T-helper 2 cell (primary cell): ENCODE results near the gene ASPDH.
A peak's percentile ranks its signal among the peaks of the same experiment; 100 is the strongest.

ENCODE experiments used
- DNase-seq, 5 experiments: peaks; one replicate each; pipeline versions ENCODE4 v3.0.0 to v3.0.0-alpha.2; 2012 to 2022

Gene ASPDH

GRCh38 chr19:50494186-50495019 lies 19.3 kb downstream of the ASPDH start:
- DNase-seq: no peak

DNA sequence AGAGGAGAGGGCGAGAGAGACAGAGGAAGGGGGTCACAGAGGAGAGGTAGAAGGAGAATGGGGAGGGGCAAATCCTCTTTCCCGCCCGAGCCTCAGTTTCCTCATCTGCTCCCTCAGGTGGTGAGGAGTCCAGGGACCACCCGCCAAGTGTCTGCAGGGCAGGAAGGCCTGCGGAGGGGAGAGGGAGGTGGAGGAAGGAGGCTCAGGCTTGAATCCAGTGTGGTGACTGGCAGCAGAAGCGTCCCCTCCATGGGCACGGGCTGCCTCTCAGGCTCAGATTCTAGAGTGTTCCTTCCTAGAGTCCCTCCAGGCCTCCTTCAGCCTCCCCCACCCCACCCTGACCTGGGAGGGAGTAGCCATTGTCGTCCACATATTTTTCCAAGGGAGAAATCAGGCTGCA lies 20.5 kb downstream of the ASPDH start:
- DNase-seq: no peak

- no peak for DNase-seq
These were observed 21.2 kb downstream of the ASPDH start for GRCh38 chr19:50492303-50493052.

DNA sequence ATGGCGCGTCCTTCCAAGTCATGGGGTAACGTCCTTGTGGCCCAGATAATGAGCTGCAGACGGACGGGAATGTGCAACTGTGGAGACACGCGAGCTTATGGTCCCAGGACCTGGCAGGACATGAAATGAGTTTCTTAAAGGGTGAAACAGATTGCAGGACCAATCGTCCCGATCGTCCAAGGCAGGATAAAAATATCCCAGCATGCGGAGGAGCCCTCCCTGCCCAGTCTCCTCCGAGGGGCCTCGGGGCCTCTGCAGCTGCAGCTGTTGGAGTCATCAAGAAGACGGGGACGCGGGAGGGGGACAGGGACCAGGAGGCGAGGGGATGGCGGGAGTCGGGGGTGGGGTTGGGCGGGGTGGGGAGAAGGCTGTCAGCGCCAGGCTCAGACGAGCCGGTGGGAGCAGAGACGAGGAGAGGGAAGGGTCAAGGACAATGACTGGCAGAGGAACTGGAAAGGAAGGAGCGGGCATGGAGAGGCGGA lies 22.7 kb downstream of the ASPDH start:
- no peak for DNase-seq

GRCh38 chr19:50490411-50490811 lies 23.3 kb downstream of the ASPDH start:
- DNase-seq: no peak

- no peak for DNase-seq
These were observed 24.2 kb downstream of the ASPDH start for GRCh38 chr19:50489461-50490011.

DNA sequence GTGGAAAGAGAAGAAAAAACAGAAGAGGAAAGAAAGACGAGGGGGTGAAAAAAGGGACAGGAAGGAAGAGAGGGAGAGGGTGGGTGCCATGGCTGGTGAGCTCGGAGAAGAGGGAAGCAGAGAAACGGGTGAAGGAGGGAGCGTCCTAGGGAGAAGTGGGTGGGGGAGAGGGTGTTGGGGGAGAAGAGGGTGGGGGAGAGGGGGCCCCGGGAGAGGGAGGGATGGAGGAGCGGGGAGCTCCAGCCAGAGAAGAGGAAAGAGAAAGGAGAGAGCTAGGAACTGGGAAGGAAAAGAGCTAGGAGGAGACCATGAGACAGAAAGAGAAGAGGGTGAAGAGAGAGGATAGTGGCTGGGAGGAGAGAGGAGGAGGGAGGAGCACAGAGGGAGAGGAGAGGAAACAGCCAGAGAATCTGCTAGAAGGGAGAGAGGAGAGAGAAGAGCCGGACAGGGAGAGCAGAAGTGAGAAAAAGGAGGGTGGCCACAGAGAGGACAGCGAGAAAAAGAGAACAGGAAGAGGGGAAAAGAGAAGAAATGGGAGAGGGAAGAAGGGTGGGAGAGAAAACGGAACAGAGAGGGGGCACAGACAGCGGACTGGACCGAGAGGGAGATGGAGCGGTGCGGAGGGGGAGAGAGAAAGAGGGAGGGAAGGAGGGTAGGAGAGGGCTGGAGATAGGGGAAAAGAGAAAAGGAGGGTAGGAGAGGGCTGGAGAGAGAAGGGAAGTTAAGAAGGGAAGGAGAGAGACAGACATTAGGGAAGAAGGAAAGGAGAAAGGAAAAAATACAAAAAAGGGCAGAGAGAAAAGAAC lies 25.1 kb downstream of the ASPDH start:
- no peak for DNase-seq

GRCh38 chr19:50486823-50487515 lies 26.7 kb downstream of the ASPDH start:
- DNase-seq: peak in 4 of 5 experiments; percentile 12 to 66 (median 52)

DNA sequence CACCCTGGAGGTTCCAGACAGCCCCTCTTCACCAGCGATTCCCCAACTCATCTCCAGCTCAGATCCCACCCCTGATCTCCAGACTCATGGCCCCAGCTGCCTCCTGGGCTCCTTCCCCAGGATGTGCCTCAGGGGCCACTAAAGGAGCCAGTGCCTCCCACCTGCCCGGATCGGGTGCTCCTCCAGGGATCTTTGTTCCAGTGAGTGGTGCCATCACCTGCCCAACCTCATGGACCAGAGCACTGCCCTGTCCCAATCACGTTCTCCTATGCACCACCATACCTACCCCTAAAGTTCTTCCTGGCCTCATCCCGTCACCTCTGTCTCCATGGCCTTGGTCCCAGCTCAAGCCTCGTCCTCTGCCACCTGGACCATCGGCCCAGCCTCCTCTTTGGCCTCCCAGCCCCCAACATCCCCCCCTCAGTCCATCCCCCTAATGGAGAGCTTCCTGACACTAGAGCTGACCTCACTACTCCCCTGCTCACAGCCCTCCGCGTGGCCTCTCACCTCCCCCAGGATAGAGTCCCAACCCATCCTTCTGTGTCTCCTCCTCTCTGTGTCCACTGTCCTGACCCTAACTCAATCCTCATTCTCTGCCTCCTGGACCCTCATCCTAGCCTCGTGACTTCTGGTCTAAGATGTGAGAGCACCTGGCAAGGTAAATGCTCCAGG lies 28.3 kb downstream of the ASPDH start:
- DNase-seq: no peak

DNA sequence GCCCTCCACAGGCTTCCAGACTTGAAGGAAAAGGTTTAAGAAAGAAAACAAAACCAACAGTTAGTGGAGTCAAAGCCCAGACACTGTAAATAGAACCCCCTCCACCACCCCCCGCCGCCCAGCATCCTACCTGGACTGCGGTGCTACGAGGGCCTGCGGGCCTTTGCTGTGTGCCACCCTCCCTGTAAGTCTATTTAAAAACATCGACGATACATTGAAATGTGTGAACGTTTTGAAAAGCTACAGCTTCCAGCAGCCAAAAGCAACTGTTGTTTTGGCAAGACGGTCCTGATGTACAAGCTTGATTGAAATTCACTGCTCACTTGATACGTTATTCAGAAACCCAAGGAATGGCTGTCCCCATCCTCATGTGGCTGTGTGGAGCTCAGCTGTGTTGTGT lies 30.8 kb downstream of the ASPDH start:
- DNase-seq: no peak

DNA sequence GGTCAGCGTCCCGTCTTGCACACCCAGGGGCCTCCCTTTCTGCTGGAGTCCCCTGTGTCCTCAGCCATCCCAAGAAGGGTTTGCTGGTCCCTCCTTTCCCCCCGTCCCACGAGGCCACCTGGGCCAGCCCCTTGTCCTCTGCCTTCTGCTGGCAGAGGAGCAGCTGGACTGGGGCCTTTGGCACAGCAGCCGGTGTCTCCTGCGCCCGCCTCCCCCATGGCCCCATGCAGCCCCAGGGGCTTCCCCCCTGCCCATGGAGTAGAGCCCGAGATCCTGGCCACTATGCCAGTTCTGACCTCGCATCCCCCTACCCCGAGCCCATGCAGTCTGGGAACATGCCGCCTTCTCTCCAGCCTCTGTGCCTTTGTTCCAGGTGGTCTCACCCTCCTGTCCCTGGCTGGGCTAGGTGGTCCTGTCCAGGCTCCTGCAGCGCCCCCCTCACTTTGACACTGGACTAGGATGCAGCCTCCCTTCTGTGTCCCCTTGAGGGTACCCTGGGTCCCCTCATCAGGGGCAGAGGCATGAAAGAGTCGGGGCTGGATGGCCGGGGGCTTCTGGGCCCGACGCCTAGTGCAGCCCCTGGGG lies 31.4 kb downstream of the ASPDH start:
- no peak for DNase-seq

GRCh38 chr19:50481351-50482149 lies 32.2 kb downstream of the ASPDH start:
- no peak for DNase-seq

DNA sequence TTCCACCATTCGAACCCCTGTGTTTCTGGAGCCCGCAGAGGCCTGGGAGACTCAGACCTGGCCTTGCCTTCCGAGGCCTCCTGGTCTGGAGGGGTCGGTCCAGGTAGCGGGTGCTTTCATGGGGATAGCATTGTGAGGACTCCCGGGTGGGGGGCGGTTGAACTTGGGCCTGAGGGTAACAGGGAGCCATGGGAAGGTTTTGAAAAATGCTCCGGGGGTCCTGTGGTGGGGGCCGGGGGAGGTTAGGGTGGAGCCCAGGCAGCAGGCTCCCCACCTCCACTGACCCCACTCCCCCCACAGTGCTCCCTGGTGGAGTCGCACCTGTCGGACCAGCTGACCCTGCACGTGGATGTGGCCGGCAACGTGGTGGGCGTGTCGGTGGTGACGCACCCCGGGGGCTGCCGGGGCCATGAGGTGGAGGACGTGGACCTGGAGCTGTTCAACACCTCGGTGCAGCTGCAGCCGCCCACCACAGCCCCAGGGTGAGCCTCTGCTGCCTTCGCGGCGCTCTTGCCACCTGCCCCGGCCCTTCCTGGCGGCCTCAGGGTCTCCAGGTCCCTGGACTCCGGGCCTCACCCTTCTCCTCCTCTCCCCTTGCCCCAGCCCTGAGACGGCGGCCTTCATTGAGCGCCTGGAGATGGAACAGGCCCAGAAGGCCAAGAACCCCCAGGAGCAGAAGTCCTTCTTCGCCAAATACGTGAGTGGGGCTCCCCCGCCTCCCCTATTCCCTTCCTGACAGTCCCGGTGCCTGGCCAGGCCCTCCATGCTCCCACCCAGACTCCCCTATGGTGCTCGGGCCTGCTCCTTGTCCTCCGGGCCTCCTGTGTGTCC lies 33.2 kb downstream of the ASPDH start:
- DNase-seq: no peak

GRCh38 chr19:50479761-50480251 lies 33.9 kb downstream of the ASPDH start:
- no peak for DNase-seq

DNA sequence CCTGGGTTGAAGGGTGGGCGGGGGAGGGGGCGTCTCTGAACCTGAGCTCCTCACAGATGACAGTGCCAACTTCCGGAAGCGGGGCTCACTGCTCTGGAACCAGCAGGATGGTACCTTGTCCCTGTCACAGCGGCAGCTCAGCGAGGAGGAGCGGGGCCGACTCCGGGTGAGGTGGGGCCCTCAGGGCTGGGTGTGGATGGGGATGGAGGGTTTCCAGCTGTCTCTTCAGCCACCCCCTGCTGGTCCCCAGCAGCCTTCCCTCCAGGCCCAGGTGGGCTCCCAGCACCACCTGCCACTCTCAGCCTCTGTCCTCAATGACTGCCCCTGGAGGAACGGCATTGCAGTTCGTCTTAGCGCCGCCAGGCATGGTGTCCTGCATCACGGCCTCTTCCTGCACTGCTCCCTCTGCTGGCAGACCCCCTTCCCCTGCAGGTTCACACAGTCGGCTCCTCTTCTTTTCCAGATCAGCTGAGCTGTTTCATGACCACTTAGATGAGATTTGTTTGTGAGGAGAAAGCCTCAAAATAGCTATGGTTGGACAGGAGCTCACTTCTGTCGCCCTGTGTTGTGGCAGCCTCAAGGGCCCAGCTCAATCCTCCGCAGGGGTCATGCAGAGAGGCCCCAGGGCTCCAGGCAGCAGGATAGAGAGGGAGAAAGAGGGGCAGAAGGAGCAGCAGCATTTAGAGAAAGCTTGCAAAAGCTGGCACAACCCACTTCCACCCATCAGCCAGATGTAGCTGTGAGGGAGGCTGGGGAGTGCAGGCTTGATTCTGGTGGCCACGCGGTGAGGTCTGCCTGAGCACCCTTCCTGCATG lies 34.6 kb downstream of the ASPDH start:
- no peak for DNase-seq

DNA sequence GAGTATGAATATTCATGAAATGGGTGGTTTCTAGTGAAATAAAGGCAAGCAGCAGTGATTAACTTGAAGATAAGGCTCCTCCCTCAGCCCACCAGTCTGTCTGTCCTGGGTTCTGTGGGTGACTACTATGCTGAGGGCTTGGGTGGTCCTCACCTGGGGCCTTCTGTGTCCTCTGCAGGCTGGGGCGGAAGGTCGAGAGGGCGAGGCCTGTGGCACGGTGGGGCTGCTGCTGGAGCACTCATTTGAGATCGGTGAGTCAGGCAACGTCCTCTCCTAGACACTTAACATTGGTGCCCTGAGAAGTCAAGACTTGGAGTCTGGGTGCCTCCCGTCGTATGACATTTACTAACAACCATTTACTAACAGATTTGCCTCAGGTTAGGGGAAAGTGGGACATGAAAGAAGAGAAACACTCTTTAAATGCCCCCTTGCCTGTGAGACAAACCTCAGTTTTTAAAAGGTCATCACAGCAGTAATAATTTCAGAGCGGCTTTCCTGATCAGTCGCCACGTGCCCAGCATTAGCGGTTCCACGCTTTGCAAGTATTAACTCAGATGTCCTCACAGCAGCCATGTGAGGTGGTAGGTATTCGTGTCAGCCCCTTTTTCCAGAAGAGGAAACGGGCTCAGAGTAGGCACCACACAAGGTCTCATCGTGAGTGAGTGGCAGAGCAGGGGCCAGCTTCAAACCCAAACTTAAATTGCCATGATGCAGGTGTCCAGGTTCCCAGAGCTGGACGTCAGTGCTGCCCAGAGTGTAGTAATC lies 35.8 kb downstream of the ASPDH start:
- no peak for DNase-seq

DNA sequence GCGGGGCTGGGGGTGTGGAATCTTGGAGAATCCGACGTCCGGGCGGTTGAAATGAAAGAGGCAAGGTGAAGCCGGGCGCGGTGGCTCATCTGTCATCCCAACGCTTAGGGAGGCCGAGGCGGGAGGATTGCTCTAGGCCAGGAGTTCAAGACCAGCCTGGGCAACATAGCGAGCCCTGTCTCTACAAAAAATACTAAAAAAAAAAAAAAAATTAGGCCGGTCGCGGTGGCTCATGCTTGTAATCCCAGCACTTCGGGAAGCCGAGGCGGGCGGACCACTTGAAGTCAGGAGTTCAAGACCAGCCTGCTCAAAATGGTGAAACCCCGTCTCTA lies 36.8 kb downstream of the ASPDH start:
- DNase-seq: no peak
